ENCODE results near the gene PAK4.

PAK4 gene

DNA sequence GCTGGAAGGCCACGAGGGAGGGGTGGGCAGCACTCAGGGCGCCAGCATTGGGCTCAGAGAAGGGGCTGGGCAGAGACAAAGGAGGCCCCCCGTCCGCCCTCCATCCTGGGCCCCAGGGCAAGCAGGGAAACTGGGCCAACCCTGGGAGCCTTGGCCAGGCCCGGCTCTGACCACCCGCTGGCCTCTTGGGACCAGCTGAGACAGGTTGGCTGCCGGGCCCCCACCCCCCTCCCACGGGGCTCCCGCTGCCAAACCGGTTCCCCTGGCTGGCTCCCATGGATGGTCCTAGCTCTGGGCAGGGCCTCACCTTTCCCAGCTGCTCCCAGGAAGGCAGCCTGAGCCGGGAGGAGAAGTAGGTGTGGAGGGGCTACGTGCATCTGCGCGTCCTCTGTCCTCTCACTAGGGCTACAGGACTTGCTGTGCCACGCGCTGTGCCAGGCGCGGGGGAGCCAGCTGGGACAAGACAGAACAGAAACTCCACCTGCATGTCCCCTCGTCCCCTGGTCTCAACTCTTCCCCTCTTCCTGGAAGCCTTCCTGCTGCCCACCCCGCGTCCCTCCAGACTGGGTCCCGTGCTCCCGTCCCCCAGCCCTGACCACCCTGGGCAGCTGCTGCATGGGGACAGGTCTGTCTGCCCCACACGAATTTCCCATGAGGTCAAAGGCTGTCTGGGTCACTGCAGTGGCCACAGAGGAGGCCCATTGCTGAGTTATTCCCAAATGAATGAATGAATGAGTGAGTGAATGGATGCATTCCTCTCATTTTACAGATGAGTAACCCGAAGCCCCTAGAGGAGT is 42.1 kb downstream of the PAK4 start:
- DNase-seq, result no peak

DNA sequence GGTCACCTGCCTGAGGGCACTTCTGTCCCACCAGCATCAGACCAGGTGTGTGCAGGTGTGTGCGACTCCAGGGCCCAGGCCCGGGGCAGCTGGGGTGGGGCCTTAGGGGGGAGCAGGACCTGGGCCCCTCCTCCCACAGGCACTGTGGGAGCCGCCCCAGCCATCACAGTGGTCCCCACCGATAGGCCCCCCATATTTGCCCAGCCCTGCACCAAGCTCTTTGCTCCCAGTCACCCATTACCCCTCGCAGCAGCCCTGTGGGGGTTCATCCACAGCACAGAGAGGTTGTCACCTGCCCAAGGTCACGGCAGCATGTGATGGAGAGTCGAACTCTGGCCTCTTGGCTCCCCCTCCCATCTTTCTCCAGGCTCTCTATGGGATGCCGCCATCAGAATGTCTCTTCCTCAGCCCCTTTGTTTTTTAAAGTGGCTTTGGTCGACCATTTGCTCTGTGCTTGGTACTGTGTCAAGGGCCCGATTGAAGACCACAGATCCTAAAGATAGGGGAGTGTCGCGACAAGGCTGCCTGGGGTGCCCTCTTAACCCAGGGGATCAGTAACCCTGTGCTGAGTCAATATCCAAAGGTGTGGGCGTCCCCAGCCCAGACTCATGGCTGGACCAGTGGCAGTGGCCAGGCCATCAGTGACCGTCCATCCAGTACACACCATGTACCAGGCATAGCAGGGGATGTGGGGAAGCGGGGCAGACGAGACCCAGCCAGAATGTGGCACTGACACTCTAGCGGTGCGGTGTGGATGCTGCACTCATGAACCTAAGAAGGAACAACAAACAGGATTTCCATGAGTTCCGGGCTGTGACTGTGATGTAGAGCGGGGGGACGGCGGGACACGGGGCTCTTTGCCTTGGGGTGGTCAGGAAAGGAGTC is 42.9 kb downstream of the PAK4 start:
- DNase-seq, result no peak

DNA sequence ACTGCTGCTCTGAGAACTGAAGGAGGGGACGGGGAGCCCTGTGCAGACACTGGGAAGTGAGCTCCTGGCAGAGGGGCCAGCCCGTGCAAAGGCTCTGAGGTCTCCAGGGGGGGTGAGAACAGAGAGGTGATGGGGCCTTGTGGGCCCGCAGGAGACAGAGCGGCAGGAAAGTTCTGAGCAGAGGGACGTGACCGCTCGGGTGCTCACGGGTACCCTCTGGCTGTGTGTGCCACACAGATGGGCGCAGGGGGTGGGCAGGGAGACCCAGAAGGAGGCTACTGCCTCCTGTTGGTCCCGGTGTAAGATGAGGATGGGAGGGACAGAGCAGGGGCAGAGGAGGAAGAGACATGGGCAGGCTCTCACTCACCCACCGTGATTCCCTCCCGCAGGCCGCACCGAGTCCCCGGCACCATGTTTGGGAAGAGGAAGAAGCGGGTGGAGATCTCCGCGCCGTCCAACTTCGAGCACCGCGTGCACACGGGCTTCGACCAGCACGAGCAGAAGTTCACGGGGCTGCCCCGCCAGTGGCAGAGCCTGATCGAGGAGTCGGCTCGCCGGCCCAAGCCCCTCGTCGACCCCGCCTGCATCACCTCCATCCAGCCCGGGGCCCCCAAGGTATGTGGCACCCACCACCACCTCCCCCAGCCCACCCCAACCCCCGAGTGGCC is 43.7 kb downstream of the PAK4 start:
- DNase-seq, result no peak

DNA sequence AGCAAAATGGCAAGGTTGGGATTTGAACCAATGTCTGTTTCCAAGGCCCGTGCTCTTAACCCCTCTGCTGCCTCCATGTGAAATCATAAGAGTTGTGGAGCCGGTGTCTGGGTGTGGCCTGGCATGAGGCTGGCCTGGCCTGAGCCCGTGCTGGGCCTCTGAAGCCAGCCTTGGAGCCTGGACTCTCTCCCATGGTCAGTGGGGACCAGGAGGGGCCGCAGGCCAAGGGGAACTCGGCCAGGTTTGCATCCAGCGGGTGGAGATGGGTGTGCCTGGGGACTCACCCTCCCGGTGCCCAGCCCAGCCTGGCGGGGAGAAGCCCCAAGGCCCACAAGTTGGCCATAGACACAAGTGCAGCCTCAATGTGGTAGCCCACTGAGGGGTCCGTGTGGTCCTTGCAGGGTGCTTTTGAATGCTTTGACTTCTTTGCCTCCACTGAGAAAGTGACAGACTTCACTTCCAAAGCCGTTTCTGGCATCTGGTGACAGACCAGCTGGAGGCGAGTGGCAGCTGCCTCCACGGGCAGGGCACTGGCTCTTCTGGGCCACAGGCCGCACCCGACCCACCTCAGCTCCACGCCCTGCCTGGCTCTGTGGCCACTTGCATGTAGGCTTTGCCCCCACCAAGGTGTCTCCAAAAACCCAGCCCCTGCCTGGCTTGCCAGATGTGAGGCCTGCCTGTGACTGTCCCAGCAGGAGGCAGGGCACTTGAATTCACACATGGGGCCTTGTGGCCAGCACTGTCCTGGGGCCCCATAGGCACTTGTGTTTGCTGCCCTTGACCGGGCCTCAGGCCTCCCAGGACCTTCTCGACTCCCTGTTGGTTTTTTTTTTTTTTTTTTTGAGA is 45.0 kb downstream of the PAK4 start:
- no peak for DNase-seq

DNA sequence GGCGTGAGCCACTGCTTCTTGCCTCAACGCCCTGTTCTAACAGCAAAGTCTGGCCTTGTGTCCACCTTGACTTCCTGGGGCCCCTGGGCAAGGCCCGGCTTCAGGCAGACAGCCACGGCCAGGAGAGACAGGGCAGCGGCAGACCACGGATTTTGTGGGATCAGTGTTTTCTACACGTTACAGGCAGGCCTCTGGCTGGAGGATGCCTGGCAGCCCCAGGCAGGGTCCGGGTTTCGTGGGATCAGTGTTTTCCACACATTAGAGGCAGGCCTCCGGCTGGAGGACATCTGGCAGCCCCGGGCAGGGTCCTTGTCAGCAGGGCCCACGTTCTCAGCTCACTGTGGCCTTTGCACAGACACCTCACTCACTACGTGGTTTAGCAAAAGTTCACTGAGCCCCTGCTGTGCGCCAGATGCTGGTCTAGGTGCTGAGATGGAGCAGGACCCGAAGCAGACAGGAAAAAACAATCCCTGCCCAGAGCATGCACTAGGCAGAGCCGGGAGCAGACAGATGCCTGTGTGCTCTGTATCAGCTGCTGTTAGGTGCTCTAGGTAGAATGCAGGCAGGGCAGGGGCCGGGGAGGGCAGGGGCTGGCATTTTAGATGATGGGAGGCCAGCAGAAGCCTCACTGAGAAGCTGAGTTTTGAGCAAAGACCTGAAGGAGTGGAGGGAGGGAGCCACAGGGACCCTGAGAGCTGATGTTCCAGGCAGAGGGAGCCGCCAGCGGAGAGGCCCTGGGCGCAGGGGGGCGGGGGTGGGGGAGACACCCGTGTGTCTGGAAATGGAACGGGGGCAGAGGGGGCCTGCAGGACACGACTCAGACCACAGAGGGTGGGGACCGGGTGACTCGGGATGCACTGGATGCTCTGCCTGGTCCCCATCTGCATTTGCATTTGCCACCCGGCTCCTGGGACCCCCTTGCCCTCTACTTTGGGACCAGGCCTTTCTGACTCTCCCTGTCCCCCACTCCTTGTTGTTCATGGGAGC is 46.2 kb downstream of the PAK4 start:
- DNase-seq, result no peak

DNA sequence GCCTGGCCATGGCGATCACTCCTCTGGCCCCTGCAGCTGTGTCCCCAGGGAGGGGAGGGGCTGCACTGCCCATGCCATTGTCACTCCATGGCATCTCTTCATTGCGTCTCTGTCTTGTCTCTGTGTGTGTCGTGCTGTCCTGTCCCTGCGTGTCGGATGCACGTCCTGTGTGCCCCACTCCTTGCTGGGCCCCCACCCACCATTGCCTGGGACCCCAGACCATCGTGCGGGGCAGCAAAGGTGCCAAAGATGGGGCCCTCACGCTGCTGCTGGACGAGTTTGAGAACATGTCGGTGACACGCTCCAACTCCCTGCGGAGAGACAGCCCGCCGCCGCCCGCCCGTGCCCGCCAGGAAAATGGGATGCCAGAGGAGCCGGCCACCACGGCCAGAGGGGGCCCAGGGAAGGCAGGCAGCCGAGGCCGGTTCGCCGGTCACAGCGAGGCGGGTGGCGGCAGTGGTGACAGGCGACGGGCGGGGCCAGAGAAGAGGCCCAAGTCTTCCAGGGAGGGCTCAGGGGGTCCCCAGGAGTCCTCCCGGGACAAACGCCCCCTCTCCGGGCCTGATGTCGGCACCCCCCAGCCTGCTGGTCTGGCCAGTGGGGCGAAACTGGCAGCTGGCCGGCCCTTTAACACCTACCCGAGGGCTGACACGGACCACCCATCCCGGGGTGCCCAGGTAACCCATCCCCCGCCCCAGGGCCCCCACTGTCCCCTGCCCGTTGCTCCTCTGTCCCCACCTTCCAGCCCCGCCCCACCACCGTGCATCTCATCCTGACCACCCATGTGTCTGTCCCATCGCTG is 47.3 kb downstream of the PAK4 start:
- no peak for DNase-seq

DNA sequence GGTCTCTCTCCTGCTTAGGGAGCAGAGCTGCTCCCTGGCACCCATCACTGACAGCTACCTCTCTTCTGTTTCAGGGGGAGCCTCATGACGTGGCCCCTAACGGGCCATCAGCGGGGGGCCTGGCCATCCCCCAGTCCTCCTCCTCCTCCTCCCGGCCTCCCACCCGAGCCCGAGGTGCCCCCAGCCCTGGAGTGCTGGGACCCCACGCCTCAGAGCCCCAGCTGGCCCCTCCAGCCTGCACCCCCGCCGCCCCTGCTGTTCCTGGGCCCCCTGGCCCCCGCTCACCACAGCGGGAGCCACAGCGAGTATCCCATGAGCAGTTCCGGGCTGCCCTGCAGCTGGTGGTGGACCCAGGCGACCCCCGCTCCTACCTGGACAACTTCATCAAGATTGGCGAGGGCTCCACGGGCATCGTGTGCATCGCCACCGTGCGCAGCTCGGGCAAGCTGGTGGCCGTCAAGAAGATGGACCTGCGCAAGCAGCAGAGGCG is 48.0 kb downstream of the PAK4 start:
- no peak for DNase-seq

DNA sequence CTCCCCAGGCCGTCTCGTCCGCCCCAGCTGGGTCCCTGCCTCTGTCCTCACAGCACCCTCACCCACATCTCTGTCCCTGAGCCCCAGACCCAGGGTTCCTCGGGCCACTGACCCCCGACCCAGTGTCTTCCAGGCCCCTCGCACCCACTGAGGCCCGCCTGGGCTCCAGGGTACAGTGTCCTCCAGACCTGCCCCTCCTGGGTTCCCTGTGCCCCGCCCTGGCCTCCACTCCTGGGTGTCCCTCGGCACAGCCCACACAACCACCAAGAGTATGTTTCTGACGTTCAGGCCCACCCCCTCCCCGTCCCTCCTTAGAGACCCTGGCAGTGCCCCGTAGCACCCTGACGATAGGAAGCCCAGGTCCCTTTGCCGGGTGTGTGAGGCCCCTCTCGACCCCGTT is 48.6 kb downstream of the PAK4 start:
- DNase-seq, result no peak

DNA sequence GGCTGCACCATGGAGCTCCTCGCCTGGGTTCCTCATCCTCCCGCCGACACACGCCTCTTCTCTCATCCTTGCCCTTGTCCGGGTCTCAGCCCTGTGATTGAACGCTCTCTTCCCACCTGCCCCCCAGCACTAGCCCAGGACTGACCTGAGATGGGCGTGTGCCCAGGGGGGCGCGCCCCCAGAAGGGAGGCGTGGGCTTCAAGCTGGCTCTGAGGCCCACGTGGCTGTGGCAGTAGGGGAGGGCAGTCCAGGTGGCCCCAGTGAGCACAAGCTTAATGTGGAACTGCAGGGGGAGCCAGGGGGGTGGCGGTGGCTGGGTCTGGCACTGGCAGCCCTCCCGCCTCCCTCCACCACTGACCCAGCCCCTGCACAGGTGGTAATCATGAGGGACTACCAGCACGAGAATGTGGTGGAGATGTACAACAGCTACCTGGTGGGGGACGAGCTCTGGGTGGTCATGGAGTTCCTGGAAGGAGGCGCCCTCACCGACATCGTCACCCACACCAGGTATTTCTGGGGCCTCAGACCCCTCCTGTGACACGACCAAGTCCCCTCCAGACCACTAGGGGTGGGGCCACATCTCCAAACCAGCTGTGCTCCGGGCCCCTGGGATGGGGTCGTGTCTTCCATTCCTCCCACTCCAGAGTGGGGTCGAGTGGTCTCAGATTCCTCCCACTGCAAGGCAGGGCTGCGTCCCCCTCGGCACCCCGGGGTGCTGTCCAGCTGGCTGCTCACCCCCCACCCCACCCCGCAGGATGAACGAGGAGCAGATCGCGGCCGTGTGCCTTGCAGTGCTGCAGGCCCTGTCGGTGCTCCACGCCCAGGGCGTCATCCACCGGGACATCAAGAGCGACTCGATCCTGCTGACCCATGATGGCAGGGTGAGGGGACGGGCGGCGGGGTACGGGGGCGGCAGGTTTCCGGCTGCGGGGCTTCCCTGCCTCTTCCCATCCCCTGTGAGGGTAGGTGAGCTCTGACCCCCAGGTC is 49.3 kb downstream of the PAK4 start:
- no peak for DNase-seq

DNA sequence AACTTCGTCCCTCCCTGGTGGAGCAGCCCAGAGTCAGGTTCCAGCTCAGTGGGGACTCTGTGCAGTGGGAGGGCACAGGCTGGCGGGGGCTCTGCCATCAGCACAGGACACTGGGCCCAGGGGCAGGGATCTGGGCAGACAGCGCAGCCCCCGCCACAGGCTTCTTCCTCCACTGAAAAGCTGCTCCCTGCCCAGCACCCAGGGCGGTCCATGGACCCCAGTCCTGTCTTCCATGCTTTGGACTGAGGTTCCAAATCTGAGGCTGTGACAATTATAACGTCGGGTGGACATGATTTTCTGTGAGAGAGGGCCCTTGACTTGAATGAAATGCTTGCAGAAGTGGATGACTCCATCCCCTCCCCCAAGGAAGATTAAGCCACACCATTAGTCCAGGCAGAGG is 50.0 kb downstream of the PAK4 start:
- no peak for DNase-seq

DNA sequence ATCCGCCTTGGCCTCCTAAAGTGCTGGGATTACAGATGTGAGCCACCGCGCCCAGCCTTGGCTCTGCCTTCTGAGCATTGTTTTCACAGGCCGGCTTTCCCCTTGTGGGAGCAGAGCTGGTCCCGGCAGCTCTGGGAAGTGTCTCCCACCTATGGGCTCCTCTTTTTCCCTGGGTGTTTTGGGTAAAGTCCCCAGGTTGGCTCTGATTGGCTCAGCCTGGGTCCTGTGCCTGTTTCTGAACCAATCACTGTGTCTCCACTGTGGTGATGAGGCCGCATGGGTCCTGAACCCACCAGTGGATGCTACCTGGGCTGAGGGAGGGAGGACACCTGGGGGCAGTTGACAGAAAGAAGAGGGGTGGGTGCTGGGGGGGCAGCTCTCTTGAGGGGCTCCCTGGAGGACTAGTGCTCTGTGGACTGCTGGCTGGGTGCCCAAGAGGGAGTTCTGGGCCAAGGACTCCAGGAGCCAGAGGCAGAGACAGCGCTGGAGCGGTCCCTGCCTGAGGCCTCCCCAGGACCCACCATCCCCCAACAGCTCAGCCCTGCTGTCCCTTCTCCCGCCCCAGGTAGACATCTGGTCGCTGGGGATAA is 51.6 kb downstream of the PAK4 start:
- no peak for DNase-seq

DNA sequence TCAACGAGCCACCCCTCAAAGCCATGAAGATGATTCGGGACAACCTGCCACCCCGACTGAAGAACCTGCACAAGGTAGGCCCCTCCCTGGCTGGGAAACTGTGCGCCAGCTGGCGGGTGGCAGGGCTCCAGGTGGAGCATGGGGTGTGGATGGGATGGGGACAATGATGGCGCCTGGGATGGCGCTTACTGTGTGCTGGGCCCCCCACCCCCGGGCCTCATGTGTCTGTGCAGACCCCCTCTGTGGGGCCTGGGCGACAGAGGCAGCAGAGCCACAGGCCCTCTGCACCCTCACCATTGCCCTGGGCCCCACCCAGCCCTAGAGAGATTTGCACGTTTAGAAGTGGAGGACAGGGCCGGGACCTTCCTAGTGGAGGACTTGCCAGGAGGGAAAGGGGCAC is 52.1 kb downstream of the PAK4 start:
- no peak for DNase-seq

DNA sequence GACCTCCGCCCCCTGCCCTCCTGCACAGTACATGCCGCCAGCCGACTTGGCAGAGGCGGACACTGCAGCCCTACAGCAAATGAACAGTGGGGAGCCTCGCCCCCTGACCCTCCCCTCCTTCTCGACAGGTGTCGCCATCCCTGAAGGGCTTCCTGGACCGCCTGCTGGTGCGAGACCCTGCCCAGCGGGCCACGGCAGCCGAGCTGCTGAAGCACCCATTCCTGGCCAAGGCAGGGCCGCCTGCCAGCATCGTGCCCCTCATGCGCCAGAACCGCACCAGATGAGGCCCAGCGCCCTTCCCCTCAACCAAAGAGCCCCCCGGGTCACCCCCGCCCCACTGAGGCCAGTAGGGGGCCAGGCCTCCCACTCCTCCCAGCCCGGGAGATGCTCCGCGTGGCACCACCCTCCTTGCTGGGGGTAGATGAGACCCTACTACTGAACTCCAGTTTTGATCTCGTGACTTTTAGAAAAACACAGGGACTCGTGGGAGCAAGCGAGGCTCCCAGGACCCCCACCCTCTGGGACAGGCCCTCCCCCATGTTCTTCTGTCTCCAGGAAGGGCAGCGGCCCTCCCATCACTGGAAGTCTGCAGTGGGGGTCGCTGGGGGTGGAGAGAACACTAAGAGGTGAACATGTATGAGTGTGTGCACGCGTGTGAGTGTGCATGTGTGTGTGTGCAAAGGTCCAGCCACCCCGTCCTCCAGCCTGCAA is 52.9 kb downstream of the PAK4 start:
- DNase-seq, result no peak

DNA sequence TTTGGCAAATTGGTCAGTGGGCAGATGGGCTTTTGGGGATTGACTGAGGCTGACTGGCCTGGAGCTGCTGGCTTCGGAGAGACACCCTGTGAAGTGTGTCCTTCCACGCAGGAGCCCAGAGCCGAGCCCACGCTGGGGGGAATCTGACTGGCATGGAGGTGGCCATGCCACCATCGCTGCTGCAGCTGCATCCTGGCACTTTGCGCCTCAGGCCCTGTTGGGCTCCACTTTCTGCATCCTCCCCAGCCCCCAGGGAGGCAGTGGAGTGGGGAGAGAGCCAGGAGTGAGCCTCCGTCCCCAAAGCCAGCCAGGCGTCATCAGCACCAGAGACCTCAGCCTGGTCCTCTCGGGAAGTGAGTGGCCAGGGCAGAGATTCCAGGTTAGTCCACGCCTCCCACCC is 54.2 kb downstream of the PAK4 start:
- no peak for DNase-seq

DNA sequence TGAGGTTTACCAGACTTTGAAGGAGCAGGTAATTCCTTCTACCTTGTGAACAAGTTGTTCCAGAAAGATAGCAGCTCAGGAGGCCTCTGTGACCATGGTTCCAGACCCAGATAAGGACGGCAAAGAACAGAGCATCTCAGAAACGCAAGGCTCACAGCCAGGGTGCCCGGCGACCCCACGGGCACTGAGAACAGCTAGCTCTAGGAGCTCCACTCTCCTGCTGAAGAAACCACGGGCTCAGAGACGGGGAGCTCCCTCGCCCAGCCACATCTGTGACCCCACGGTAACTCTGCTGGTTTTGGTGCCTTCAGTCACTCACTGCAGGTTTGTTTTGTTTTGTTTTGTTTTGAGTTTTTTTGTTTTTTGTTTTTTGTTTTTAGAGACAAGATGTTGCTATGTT is 55.2 kb downstream of the PAK4 start:
- DNase-seq, result no peak

DNA sequence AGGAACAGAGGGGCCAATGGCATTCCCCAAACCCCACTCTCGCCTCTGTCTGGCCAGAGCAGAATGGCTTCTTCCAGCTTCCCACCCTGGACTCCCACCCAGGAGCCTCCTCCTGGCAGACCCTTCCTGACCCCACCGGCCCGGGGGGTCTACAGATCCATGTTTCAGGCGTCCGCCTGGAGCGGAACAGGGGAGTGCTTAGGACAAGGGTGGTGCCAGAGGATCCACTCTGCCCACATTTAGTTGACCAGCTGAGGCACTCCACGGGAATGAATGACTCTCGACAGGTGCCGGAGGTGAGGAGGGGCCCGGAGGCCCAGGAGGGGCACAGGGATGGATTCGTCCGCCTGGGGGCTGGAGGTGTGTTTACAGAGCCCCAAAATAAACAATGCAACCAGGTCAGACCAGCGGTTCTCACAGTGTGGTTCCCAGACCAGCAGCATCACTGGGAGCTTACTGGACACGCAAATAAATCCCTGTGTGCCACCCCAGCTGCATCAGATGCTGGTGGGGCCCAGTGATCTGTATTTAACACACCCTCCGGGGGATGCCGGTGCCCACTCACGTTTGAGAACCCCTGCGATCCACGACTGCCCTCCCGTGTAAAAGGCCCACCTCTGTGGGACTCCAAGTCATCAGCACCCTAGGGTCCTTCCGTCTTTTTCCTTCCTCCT is 56.1 kb downstream of the PAK4 start:
- no peak for DNase-seq

DNA sequence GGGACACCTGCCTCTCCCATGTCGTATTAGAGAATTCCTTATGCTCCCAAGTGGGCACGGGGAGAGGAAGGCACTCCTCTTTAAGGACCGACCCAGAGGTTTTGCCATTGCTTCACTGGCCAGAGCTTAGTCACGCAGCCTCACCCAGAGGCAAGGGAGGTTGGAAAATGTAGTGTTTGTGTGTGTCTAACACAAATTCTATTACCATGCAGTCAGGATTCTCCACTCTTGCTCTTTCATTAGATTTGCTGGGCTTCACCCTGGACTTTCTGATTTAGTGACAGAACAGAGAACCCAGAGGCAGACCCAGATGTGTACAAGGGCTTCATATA is 56.6 kb downstream of the PAK4 start:
- no peak for DNase-seq

DNA sequence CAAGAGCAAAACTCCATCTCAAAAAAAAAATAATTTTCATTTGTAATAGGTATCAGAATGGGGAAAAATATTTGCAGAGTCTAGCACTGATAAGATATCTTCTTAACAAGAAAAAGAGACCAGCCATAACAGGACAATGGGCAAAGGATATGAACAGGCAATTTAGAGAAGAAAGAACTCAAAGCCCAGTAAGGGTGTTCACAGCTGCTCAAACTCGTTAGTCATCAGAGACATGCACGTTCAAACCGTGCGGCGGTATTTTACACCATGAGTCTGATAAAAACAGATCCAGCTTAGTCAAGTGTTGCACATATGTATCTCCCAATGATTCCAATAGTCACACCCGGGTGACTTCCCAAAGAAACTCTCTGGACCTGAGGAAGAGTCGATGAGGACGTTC is 57.5 kb downstream of the PAK4 start:
- DNase-seq, result no peak

Measured in effector CD4-positive, alpha-beta T cell (primary cell).